H9 (cell line): ENCODE data around the gene CAMSAP2. TPM values are rescaled to one million over a fixed set of nuclear protein-coding genes. Genes with fewer than 3 reads are reported as not detected.

Experiments
- DNase-seq: peaks from one replicate; pipeline ENCODE4 v3.0.0-alpha.2; 2017
- H2AFZ ChIP-seq: one replicate; pipeline ENCODE4 v1.6.1; 2013; ENCODE audit warnings: mild to moderate bottlenecking, low read length, control low read depth, moderate library complexity
- H2AK5ac ChIP-seq: 2 replicates; pipeline ENCODE4 v1.6.1; 2013; ENCODE audit warnings: low read length, control low read depth, mixed read lengths; ENCODE audit not compliant: insufficient read length
- H2BK120ac ChIP-seq: one replicate; pipeline ENCODE4 v1.6.1; 2013; ENCODE audit warnings: low read depth, mild to moderate bottlenecking, low read length, control low read depth, inconsistent platforms; ENCODE audit not compliant: poor library complexity, severe bottlenecking
- H2BK12ac ChIP-seq: 2 replicates; pipeline ENCODE4 v1.6.1; 2013; ENCODE audit warnings: low read length, control low read depth, mixed read lengths, low read depth; ENCODE audit not compliant: insufficient read length
- H2BK15ac ChIP-seq: 2 replicates; pipeline ENCODE4 v1.6.1; 2013; ENCODE audit warnings: low read depth, low read length, control low read depth
- H2BK20ac ChIP-seq: one replicate; pipeline ENCODE4 v1.6.1; 2013; ENCODE audit warnings: low read depth, mild to moderate bottlenecking, low read length, control low read depth, inconsistent platforms; ENCODE audit not compliant: poor library complexity, severe bottlenecking
- H2BK5ac ChIP-seq: 2 replicates; pipeline ENCODE4 v1.6.1; 2013; ENCODE audit warnings: low read length, control low read depth, mixed read lengths; ENCODE audit not compliant: insufficient read length
- H3K14ac ChIP-seq: 2 replicates; pipeline ENCODE4 v1.6.1; 2013; ENCODE audit warnings: low read length, control low read depth; ENCODE audit not compliant: insufficient read depth
- H3K18ac ChIP-seq: 2 replicates; pipeline ENCODE4 v1.6.1; 2013; ENCODE audit warnings: low read depth, mild to moderate bottlenecking, mixed read lengths, low read length, control low read depth; ENCODE audit not compliant: insufficient read length
- H3K23ac ChIP-seq: 2 replicates; pipeline ENCODE4 v1.6.1; 2013; ENCODE audit warnings: low read length, control low read depth, mixed read lengths, low read depth; ENCODE audit not compliant: insufficient read length
- H3K23me2 ChIP-seq: 2 replicates; pipeline ENCODE4 v1.6.1; 2013; ENCODE audit warnings: low read depth, mild to moderate bottlenecking, mixed read lengths, low read length, control low read depth; ENCODE audit not compliant: insufficient read length, poor library complexity, severe bottlenecking
- H3K27ac ChIP-seq: 2 replicates; pipeline ENCODE4 v1.5.1; 2013; ENCODE audit warnings: low read length, control low read depth, mixed read lengths, low read depth; ENCODE audit not compliant: insufficient read length
- H3K27me3 ChIP-seq: 2 replicates; pipeline ENCODE4 v1.6.1; 2013; ENCODE audit warnings: low read length, control low read depth, inconsistent platforms; ENCODE audit not compliant: insufficient read depth
- H3K4ac ChIP-seq: 2 replicates; pipeline ENCODE4 v1.6.1; 2013; ENCODE audit warnings: low read depth, mild to moderate bottlenecking, control low read depth, inconsistent platforms, low read length, moderate library complexity
- H3K4me1 ChIP-seq: 2 replicates; pipeline ENCODE4 v1.6.1; 2013; ENCODE audit warnings: low read length, control low read depth, inconsistent platforms; ENCODE audit not compliant: insufficient read depth
- H3K4me2 ChIP-seq: 2 replicates; pipeline ENCODE4 v1.6.1; 2013; ENCODE audit warnings: low read length, control low read depth, mixed read lengths; ENCODE audit not compliant: insufficient read length, insufficient read depth
- H3K56ac ChIP-seq: 2 replicates; pipeline ENCODE4 v1.6.1; 2013; ENCODE audit warnings: low read depth, mild to moderate bottlenecking, mixed read lengths, low read length, control low read depth; ENCODE audit not compliant: insufficient read length
- H3K79me1 ChIP-seq: 2 replicates; pipeline ENCODE4 v1.6.1; 2013; ENCODE audit warnings: low read depth, mild to moderate bottlenecking, moderate library complexity, low read length, control low read depth, inconsistent platforms; ENCODE audit not compliant: insufficient read depth, poor library complexity, severe bottlenecking
- H3K79me2 ChIP-seq: 2 replicates; pipeline ENCODE4 v1.6.1; 2013; ENCODE audit warnings: low read length, control low read depth, inconsistent platforms; ENCODE audit not compliant: insufficient read depth
- H3K9ac ChIP-seq: 2 replicates; pipeline ENCODE4 v1.6.1; 2013; ENCODE audit warnings: low read length, control low read depth, mixed read lengths; ENCODE audit not compliant: insufficient read length; ENCODE audit errors: extremely low read depth
- H3K9me3 ChIP-seq: one replicate; pipeline ENCODE4 v1.6.1; 2013; ENCODE audit warnings: low read depth, low read length, inconsistent platforms; ENCODE audit not compliant: control insufficient read depth
- H3T11ph ChIP-seq: one replicate; pipeline ENCODE4 v1.6.1; 2013; ENCODE audit warnings: mild to moderate bottlenecking, low read length, control low read depth, inconsistent platforms
- H4K20me1 ChIP-seq: one replicate; pipeline ENCODE4 v1.6.1; 2013; ENCODE audit not compliant: control insufficient read depth, insufficient read length, insufficient read depth
- H4K5ac ChIP-seq: 2 replicates; pipeline ENCODE4 v1.6.1; 2013; ENCODE audit warnings: low read depth, mild to moderate bottlenecking, mixed read lengths, low read length, control low read depth; ENCODE audit not compliant: insufficient read length
- H4K8ac ChIP-seq: replicated peaks from 2 replicates; pipeline ENCODE4 v1.6.1; 2013; ENCODE audit warnings: low read length, control low read depth, mixed read lengths, low read depth; ENCODE audit not compliant: insufficient read length
- H4K91ac ChIP-seq: 2 replicates; pipeline ENCODE4 v1.6.1; 2013; ENCODE audit warnings: low read depth, mild to moderate bottlenecking, moderate library complexity, mixed read lengths, low read length, control low read depth; ENCODE audit not compliant: insufficient read length
- H3K27ac Mint-ChIP-seq, 3 experiments: 2 replicates in 2 of 3; 3 replicates in 1 of 3; pipeline ENCODE4 v1.8.0; 2020 to 2021; ENCODE audit warnings: mixed read lengths in 3 of 3, mild to moderate bottlenecking in 1 of 3, moderate library complexity in 1 of 3
- H3K27me3 Mint-ChIP-seq: 2 replicates; pipeline ENCODE4 v1.8.0; 2021; ENCODE audit warnings: low read depth, mild to moderate bottlenecking, moderate library complexity, mixed read lengths
- H3K36me3 Mint-ChIP-seq, 3 experiments: 2 replicates in 2 of 3; 3 replicates in 1 of 3; pipeline ENCODE4 v1.8.0; 2020 to 2021; ENCODE audit warnings: low read depth in 3 of 3, mixed read lengths in 3 of 3; ENCODE audit not compliant: insufficient read depth in 1 of 3
- H3K4me1 Mint-ChIP-seq, 2 experiments: 2 replicates each; pipeline ENCODE4 v1.8.0; 2020; ENCODE audit warnings: mixed read lengths in 2 of 2
- H3K4me3 Mint-ChIP-seq, 2 experiments: 2 replicates in 1 of 2; 3 replicates in 1 of 2; pipeline ENCODE4 v1.8.0; 2020 to 2021; ENCODE audit warnings: mild to moderate bottlenecking in 2 of 2, mixed read lengths in 2 of 2, moderate library complexity in 1 of 2
- H3K9me3 Mint-ChIP-seq, 2 experiments: 2 replicates in 1 of 2; 3 replicates in 1 of 2; pipeline ENCODE4 v1.8.0; 2020; ENCODE audit warnings: mild to moderate bottlenecking in 2 of 2, mixed read lengths in 2 of 2, moderate library complexity in 1 of 2
- WGBS: extraction: QIAGEN DNeasy Blood & Tissue Kit; methylation state at CpG from one replicate; pipeline ENCODE4 v1.1.7; 2013; ENCODE audit warnings: missing lambda C conversion rate, low lambda C conversion rate, mixed read lengths; ENCODE audit not compliant: insufficient read length; ENCODE audit errors: extremely low coverage; 5-methylcytosine and 5-hydroxymethylcytosine counted together
- total RNA-seq: library from RNA; stranded (reverse); gene quantifications from 2 replicates; pipeline ENCODE4 v1.2.1, GENCODE V29; 2021
- TF ChIP-seq, protein P1 (sequence below): fragments of 200-600 bp; sonication (generic); conservative IDR thresholded peaks from 3 replicates; pipeline ENCODE4 v1.8.0; 2021; ENCODE audit warnings: antibody characterized with exemption, mild to moderate bottlenecking

CAMSAP2 gene
- total RNA-seq, 1 experiment from 2014 or later, result 33.7 TPM

GRCh38 chr1:200886594-200886993, 147.9 kb downstream of the CAMSAP2 start:
- Histone ChIP-seq H2BK15ac (no peak overlapping the region), H3K14ac (no peak overlapping the region), H3K23me2 (peaks cover 7% of the 10 kb centered on the region), H3K79me1 (no peaks in the 10 kb centered on the region), H2BK20ac (no peak overlapping the region), H4K5ac (no peak overlapping the region), H4K8ac (no peak overlapping the region), H2AFZ (no peak overlapping the region), H3T11ph (no peak overlapping the region), H3K9me3 (no peaks in the 10 kb centered on the region), H4K20me1 (no peaks in the 10 kb centered on the region), H3K27me3 (no peaks in the 10 kb centered on the region), H3K4me1 (peaks cover 6% of the 10 kb centered on the region), H3K4me2 (no peak overlapping the region), H3K56ac (no peak overlapping the region), H3K18ac (no peak overlapping the region), H3K9ac (no peak overlapping the region), H3K27ac (no peak overlapping the region), H2BK5ac (no peak overlapping the region), H2AK5ac (no peak overlapping the region), H4K91ac (no peak overlapping the region), H3K23ac (no peak overlapping the region), H3K79me2 (no peaks in the 10 kb centered on the region), H3K4ac (no peak overlapping the region), H2BK120ac (no peak overlapping the region), H2BK12ac (no peak overlapping the region)
- Mint-ChIP-seq H3K9me3 (no peaks in the 10 kb centered on the region), H3K27me3 (no peaks in the 10 kb centered on the region; the same call in none of the 2 replicates), H3K4me3 (no peak overlapping the region), H3K36me3 (no peaks in the 10 kb centered on the region), H3K27ac (no peak overlapping the region), H3K4me1 (peaks cover 30 to 42% of the 10 kb centered on the region in 2 experiments)
- WGBS, result no CpG with 5 or more reads among the region's 2 CpGs
- TF ChIP-seq, protein P1, sequence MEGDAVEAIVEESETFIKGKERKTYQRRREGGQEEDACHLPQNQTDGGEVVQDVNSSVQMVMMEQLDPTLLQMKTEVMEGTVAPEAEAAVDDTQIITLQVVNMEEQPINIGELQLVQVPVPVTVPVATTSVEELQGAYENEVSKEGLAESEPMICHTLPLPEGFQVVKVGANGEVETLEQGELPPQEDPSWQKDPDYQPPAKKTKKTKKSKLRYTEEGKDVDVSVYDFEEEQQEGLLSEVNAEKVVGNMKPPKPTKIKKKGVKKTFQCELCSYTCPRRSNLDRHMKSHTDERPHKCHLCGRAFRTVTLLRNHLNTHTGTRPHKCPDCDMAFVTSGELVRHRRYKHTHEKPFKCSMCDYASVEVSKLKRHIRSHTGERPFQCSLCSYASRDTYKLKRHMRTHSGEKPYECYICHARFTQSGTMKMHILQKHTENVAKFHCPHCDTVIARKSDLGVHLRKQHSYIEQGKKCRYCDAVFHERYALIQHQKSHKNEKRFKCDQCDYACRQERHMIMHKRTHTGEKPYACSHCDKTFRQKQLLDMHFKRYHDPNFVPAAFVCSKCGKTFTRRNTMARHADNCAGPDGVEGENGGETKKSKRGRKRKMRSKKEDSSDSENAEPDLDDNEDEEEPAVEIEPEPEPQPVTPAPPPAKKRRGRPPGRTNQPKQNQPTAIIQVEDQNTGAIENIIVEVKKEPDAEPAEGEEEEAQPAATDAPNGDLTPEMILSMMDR, result no peak
- no peak for DNase-seq
